22Rv1 (cell line): ENCODE measurements around the gene SLC26A3.

ENCODE experiments used
- H3K27ac ChIP-seq: fragments of 450-650 bp; 2 replicates; pipeline ENCODE4 v1.5.1; 2017
- CTCF ChIP-seq: fragments of 450-650 bp; IDR thresholded peaks from 2 replicates; pipeline ENCODE4 v1.5.1; 2017; ENCODE audit warnings: mild to moderate bottlenecking
- ZFX ChIP-seq: fragments of 450-650 bp; IDR thresholded peaks from 2 replicates; pipeline ENCODE4 v1.6.1; 2017; ENCODE audit warnings: antibody characterized with exemption, borderline replicate concordance

The SLC26A3 gene

DNA sequence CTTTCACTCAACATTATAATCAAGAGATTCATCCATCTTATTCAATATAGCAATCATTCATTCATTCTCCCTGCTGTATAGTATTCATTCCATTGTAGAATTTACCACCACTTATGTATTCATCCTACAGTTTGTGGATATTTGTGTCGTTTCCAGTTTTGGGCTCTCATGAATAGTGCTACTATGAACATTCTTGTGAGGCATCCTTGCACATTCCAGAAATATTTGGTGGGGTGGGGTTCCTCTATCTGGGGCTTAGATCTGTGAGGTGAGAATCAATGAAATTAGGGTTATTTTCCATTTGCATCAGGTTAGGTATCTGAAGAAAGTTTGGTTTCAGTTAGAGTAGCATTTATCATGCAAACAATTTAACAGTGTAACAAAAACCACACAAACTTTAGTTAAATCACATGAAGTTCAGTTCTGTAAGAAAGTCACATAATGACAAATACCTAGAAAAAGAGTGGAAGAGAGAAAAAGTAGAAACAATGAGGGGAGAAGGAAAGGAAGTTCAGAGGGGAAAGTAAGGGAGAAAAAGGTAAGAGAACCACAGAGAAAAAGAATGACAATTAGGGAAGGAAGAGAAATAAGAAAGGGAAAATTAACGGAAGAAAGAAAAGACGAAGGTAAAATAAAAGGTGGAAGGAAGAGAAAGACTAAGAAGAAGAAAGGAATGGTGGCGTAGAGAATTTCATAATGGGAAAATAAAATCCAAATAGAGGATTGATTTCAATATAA, 84.4 kb downstream of the SLC26A3 start:
- no peak for TF ChIP-seq CTCF
- TF ChIP-seq ZFX: no peak
- no peak overlapping the region for H3K27ac ChIP-seq

- H3K27ac ChIP-seq: no peak overlapping the region
- no peak for TF ChIP-seq CTCF
- TF ChIP-seq ZFX: no peak
Observed at GRCh38 chr7:107715531-107715930, 87.5 kb downstream of the SLC26A3 start.
